HUES48 (cell line): ENCODE data around the gene IL7R.
"Not testable (repeated sequence)": the region's sequence is repeated elsewhere in the genome, so short reads cannot be mapped to it uniquely, and the experiment has no call there.

ENCODE experiments used
- H3K27ac ChIP-seq: one replicate; pipeline ENCODE4 v1.7.0; 2013; ENCODE audit warnings: low read depth, low read length, inconsistent platforms
- H3K27me3 ChIP-seq: 2 replicates; pipeline ENCODE4 v1.6.1; 2013; ENCODE audit warnings: mild to moderate bottlenecking, low read length; ENCODE audit not compliant: control insufficient read depth, insufficient read depth
- H3K36me3 ChIP-seq: 2 replicates; pipeline ENCODE4 v1.6.1; 2013; ENCODE audit warnings: low read length; ENCODE audit not compliant: control insufficient read depth, insufficient read depth
- H3K4me1 ChIP-seq: 2 replicates; pipeline ENCODE4 v1.6.1; 2013; ENCODE audit warnings: mild to moderate bottlenecking, low read length; ENCODE audit not compliant: control insufficient read depth, insufficient read depth
- H3K4me3 ChIP-seq: 2 replicates; pipeline ENCODE4 v1.5.1; 2013; ENCODE audit warnings: mild to moderate bottlenecking, low read depth, low read length
- H3K9ac ChIP-seq: 2 replicates; pipeline ENCODE4 v1.6.1; 2013; ENCODE audit warnings: mild to moderate bottlenecking, low read depth, low read length, moderate library complexity
- H3K9me3 ChIP-seq: 2 replicates; pipeline ENCODE4 v1.6.1; 2013; ENCODE audit warnings: low read length; ENCODE audit not compliant: control insufficient read depth, insufficient read depth

IL7R gene

DNA sequence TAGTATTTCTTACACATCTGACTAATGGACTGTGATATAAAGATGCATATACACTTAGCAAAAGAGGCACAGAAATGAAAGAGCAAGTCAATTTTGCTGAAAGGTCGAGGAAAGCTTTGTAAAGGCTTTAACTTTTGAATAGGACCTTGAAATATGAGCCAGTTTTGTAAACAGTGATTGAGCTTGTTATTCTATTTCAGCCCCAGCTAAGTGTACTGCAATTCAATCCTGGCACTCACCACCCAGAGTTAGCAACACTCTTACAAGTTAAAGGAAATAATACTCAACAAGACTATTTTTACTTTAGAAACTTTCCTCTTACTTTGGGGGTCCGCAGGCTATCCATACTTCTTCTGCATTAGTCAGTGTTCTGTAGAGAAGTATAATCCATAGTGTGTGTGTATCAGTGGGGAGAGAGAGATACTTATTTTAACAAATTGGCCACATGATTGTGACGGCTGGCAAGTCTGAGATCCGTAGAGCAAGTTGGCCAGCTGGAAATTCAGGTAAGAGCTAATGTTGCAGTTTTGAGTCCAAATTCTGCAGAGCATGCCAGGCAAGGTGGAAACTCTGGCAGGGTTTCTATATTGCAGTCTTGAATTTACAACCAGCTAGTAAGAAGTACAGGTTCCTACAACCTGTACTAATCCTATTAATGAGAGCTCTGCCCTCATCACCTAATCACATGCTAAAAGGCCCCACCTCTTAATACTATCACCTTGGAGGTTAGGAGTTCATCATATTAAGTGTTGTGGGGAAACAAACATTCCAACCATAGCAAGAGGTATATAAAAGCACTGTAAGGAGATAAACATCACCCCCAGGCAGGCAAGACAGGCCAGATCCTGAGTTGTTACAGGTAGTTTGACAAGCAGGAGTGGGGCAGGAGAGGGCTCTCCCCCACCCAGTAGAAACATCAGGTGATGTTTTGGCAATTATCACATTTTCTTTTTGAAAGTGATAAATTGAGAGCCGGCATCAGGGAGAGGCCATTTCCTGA is 33.6 kb downstream of the IL7R start:
- Histone ChIP-seq H3K27me3 (no peaks in the 10 kb centered on the region), H3K9ac (no peak overlapping the region), H3K9me3 (no peaks in the 10 kb centered on the region), H3K4me1 (no peaks in the 10 kb centered on the region), H3K27ac (no peak overlapping the region), H3K4me3 (no peak overlapping the region), H3K36me3 (no peaks in the 10 kb centered on the region)

DNA sequence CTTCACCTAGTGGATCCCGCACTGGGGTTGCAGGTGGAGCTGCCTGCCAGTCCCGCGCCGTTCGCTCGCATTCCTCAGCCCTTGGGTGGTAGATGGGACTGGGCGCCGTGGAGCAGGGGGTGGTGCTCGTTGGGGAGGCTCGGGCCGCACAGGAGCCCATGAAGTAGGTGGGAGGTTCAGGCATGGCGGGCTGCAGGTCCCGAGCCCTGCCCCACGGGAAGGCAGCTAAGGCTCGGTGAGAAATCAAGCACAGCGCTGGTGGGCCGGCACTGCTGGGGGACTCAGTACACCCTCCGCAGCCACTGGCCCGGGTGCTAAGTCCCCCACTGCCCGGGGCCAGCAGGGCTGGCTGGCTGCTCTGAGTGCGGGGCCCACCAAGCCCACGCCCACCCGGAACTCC is 36.1 kb downstream of the IL7R start:
- not testable (repeated sequence) for H3K4me3 ChIP-seq, H3K27me3 ChIP-seq, H3K9me3 ChIP-seq, H3K36me3 ChIP-seq, H3K27ac ChIP-seq, H3K9ac ChIP-seq, H3K4me1 ChIP-seq

DNA sequence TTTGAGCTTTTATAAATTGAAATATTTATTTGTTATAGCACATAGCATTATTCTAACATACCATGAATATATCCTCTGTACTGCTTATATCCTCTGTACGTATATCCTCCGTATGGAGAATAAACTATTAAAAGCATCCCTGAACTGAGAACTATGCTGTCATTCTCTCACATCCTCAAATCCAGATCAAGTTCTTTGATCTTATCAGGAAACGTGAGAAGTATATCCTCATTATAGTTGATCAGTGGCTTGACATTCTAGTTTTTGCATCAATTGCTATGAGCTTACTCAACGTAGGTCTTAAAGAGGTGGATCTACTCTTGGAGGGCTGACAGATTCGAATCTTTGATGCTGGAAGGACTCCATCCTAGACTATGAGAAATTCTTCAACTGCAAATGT is 37.4 kb downstream of the IL7R start:
- H3K27ac ChIP-seq: no peak overlapping the region
- no peaks in the 10 kb centered on the region for H3K27me3 ChIP-seq
- H3K36me3 ChIP-seq: no peaks in the 10 kb centered on the region
- no peaks in the 10 kb centered on the region for H3K4me1 ChIP-seq
- H3K4me3 ChIP-seq: no peak overlapping the region
- H3K9ac ChIP-seq: no peak overlapping the region
- no peaks in the 10 kb centered on the region for H3K9me3 ChIP-seq

DNA sequence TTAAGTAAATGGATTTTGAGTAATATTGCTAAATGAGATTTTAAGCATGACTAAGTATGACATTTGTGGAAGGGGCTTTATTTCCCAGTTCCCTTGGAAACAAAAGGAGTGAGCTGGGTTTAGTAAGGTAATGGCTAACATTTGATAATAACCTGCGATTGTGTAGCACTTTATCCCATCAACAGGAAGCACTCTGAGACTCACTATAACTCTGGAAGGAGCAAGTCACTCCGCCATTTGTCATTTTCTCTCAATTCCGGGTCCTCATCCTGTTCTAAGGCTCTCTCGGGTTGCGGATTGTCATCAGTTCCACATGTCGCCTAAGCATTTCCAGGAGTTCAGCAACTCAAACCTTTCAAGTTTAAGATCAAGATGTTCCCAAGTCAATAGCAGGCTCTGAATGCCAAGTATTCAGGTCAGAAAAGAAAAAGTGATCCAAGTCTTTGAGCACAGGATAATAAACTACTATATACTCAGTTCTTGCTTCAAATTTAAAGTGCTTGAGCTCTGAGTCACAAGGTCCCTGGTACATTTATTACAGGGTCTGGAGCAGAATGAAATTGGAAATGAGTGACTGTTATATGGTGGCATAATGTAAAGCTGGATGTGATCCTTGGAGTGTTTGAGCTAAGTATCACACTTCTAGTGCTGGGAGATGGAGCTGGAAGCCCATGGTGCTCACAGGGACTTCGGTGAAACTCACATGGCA is 42.4 kb downstream of the IL7R start:
- Histone ChIP-seq H3K36me3 (no peaks in the 10 kb centered on the region), H3K27me3 (no peaks in the 10 kb centered on the region), H3K4me3 (no peak overlapping the region), H3K4me1 (no peaks in the 10 kb centered on the region), H3K9ac (no peak overlapping the region), H3K27ac (no peak overlapping the region), H3K9me3 (no peaks in the 10 kb centered on the region)

DNA sequence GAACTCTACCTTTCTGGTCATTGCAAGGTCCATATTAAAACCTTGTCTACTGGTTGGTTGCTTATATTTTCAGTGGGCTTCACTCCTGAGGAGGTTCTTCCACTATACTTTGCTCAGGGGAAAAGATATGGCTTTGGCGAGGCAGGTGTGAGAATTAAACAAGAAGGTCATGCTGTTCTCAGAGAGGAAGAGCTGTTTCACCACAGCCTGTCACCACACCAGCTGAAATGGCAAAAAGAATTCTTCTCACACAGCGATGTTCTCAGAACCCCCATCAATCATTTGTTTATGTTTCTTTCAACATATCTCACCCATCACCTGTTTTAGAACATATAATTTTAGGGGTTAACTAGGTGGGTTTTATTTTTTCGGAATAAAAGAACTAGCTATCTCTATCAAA is 43.1 kb downstream of the IL7R start:
- no peaks in the 10 kb centered on the region for H3K4me1 ChIP-seq
- no peak overlapping the region for H3K27ac ChIP-seq
- H3K4me3 ChIP-seq: no peak overlapping the region
- no peaks in the 10 kb centered on the region for H3K36me3 ChIP-seq
- no peaks in the 10 kb centered on the region for H3K27me3 ChIP-seq
- no peak overlapping the region for H3K9ac ChIP-seq
- H3K9me3 ChIP-seq: peaks cover 2% of the 10 kb centered on the region; the same call in 1 of the 2 replicates

DNA sequence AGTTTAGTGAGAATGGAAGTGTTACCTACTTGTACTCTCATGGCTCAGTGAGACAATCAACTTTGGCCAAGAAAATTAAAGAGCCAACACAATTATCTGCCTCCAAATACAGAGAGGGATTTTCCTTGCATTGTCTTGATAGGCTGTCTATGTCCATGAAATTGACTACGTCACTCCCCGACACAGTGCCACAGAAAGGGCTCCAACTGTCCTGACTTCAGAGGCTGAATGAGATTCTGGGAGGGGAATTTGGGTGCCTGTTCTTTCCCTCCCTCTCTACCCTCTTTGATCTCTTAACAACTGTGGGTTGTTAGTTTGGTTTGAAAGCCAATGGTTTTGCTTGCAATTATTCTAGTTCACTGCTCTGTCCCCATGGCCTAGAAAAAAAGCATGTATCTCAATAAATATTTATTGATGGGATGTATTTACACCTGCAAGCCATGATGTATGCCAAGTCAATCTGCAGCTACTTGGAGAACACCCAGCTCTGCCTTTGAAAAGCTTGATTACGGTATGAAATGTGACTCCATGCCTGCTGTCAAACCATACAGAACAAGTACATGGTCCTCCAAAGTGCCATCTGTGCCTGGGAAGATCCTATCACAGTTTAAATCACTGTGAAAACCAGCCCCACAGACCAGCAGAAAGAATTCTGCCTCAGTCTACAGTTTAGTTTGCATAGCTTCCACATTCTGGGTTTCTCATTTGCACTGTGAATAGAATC is 44.4 kb downstream of the IL7R start:
- H3K4me1 ChIP-seq: no peaks in the 10 kb centered on the region
- H3K9ac ChIP-seq: no peak overlapping the region
- peaks cover 2% of the 10 kb centered on the region; the same call in 1 of the 2 replicates for H3K9me3 ChIP-seq
- no peaks in the 10 kb centered on the region for H3K36me3 ChIP-seq
- no peaks in the 10 kb centered on the region for H3K27me3 ChIP-seq
- no peak overlapping the region for H3K4me3 ChIP-seq
- H3K27ac ChIP-seq: no peak overlapping the region

DNA sequence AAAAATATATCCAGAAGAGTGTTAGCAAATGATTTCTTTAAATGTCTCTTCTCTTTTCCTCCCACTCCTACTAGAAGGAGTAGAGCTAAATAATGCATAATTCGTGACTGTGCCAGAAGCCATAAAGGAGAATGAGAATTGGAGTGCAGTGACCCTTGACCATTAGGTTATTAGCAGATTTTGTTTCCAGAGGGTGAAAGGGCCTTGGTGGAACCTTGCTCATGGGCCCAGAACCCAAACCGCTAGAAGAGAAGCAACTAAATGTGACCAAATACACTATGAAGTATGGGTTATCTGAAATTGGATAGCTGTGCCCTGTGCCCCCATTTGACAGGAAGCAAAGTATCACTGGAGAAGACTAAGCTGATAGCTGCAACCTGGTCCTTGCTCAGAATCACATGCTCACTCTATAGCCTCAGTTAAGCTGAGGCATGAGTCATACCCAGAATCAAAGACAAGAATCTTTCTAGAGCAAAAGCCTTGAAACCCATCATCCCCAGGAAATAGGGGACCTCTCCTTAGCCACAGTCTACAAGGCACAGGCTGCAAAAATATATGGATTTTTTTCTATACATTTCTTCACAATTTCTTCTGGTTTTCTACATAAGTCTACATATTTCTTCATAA is 45.5 kb downstream of the IL7R start:
- H3K4me1 ChIP-seq: no peaks in the 10 kb centered on the region
- H3K9me3 ChIP-seq: peaks cover 2% of the 10 kb centered on the region; the same call in 1 of the 2 replicates
- H3K27ac ChIP-seq: no peak overlapping the region
- H3K36me3 ChIP-seq: no peaks in the 10 kb centered on the region
- no peak overlapping the region for H3K4me3 ChIP-seq
- no peak overlapping the region for H3K9ac ChIP-seq
- H3K27me3 ChIP-seq: no peaks in the 10 kb centered on the region

DNA sequence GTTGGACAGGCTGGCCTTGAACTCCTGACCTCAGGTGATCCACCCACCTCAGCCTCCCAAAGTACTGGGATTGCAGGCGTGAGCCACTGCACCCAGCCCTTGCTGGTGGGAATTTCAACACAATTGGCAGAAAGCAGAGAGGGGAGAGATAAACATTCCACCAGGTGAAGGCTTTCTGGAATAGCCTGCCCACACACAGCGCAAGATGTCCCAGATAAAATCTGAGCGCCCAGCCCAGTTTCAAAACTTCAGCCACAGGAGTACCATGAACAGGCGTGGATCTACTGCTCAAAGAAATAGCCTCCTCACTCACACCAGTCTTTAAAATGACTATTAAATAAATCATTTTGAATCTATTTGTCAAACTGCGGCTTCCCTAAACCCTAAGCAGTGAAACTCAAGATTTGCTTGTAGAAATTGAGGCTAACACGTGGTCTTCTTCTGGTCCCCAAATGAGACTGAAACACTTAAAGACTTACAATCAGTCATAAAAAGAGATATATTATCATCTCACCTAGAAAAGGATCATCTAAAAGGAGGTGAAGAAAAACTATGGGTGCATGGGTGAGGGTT is 47.0 kb downstream of the IL7R start:
- H3K4me1 ChIP-seq: no peaks in the 10 kb centered on the region
- no peaks in the 10 kb centered on the region for H3K36me3 ChIP-seq
- H3K27me3 ChIP-seq: no peaks in the 10 kb centered on the region
- no peak overlapping the region for H3K9ac ChIP-seq
- H3K27ac ChIP-seq: no peak overlapping the region
- H3K4me3 ChIP-seq: no peak overlapping the region
- H3K9me3 ChIP-seq: peaks cover 2% of the 10 kb centered on the region; the same call in 1 of the 2 replicates

DNA sequence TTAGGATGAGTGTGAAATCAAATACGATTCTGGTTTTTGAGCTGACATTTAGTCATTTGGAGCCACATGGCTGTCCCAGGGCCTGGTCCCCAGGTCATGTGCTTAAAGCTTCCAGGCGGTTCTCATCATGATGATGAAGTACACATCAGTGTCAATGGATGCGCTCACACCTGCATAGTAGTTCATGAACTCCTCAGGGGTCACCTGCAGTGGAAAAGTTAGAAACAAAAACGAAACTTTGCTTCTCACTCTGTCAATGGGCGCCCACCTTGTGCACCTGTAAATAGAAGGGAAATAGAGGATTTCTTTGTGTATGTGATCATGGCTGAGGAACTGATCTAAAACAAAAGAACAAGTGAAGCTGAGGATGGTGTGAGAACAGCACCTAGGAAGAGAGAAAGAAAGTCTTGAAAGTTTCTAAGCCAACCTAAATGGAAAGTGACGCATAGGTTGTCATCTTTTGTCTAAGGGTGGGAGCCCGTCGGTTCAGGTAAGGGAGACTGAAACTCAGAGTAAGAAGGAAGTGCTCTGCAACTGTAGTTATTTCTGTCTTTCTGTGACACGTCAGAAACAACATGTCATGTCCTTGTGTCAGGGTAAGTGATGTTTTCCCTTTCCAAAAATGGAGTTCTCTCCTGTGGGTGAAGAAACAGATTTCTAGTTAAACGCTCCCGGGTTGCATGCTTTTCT is 47.9 kb downstream of the IL7R start:
- Histone ChIP-seq H3K27me3 (no peaks in the 10 kb centered on the region), H3K36me3 (no peaks in the 10 kb centered on the region), H3K4me3 (no peak overlapping the region), H3K4me1 (no peaks in the 10 kb centered on the region), H3K9ac (no peak overlapping the region), H3K9me3 (peaks cover 2% of the 10 kb centered on the region; the same call in 1 of the 2 replicates), H3K27ac (no peak overlapping the region)

DNA sequence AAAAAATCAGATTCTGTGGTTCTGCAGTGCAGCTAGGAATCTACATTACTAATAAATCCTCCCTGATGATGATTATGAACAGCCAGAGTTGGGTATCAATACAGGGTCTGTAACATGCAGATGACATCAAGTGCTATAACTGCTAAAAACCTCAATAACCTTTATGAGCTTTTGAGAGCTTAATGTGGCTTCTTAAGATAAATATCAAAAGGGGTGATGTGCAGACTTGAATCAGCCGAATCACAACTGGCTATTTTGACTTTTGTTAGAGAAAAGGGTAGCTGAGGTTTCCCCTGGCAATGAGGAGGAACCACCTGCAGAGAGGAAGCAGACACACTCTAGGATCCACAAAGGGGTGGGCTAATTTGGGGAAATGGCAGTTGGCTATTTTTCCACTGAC is 51.5 kb downstream of the IL7R start:
- Histone ChIP-seq H3K9me3 (peaks cover 17% of the 10 kb centered on the region; the same call in 1 of the 2 replicates), H3K27ac (no peak overlapping the region), H3K36me3 (no peaks in the 10 kb centered on the region), H3K4me1 (no peaks in the 10 kb centered on the region), H3K27me3 (no peaks in the 10 kb centered on the region), H3K4me3 (no peak overlapping the region), H3K9ac (no peak overlapping the region)
